Measurements from ENCODE around the gene CLCN2.

Gene CLCN2

GRCh38 chr3:184361532-184361931 is at the start of gene CLCN2, which contains the start of gene POLR2H:
TSS of gene CLCN2 (minus strand) at chr3:184361605. CDS start at chr3:184361479, 126 bp downstream.
TSS of gene POLR2H (plus strand) at chr3:184361710. CDS start at chr3:184363493, 1,783 bp downstream.
- peak; percentile 39 for DNase-seq

- no peak for DNase-seq
These were observed 48.6 kb upstream of the CLCN2 start for GRCh38 chr3:184409946-184410500.

DNA sequence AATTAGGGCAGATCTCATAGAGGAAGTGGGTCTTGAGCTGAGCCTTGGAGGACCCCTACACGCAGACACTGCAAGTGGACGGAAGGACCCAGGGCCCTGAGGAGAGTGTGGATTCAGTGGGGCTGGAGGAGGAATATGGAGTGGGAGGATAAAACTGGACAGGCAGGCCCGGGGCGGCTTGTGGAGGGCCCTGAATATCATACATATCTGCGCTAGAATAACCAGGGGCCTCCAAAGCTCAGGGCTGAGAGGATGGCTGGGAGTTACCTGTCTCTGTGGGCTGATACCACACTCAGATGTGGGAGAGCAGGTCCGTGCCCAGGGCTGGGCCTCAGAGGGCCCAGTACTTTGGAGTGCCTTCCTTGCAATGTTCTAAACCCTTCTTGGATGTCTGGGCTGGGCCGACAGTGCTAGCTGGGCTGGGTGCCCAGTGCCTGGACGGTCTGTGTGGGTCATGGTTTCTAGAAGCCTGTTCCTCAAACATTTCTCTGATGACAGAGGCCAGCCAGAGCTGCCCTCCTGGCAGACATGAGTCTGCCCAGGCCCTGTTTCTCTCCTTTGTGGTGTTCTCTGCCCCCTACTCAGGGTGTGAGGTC is 48.0 kb upstream of the CLCN2 start:
- DNase-seq, result no peak

- DNase-seq, result no peak
These were observed 43.9 kb upstream of the CLCN2 start for GRCh38 chr3:184405075-184406030.

DNA sequence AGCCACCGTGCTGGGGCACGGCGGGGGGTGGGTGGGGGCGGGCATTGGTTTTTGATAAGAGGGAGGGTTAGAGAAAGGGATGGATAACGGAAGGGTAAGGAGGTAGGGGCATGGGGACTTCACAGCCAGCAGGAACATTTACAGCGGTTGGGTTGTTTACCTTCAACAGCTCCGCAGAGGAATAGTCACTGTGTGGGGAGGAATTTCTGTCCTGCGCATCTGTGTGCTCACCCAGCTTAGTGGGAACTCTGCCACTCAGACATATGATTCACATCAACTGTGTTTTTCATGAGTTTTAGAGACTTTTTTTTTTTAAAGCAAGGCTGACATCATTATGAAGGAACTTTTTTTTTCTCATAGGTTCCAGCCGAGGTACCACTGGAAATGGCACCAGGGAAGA is 38.0 kb upstream of the CLCN2 start:
- no peak for DNase-seq

GRCh38 chr3:184395320-184395660 is 33.9 kb upstream of the CLCN2 start:
- no peak for DNase-seq

DNA sequence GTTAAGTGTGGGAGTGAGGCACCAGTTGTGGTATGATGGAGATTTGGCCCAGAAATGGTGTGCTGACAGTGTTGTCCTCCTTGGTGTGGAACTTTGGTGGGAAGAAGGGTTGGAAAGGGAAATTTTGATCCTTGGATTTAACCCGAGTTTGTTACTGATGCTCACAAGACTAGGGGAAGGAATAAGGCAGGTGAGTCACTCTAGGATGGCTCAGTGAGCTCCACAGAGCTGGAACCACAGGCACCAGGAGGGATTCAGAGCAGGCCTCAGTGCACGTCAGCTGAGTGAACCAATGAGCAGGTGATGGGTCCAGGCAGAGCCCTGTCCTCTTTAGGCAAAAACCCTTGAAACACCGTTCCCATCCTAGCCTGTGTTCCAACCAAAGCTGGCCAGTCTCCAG is 29.9 kb upstream of the CLCN2 start:
- no peak for DNase-seq

- DNase-seq, result no peak
These were observed 28.6 kb upstream of the CLCN2 start for GRCh38 chr3:184389935-184390528.

GRCh38 chr3:184389384-184389783 is 28.0 kb upstream of the CLCN2 start:
- DNase-seq, result no peak

- no peak for DNase-seq
These were observed 27.5 kb upstream of the CLCN2 start for GRCh38 chr3:184388936-184389230.

DNA sequence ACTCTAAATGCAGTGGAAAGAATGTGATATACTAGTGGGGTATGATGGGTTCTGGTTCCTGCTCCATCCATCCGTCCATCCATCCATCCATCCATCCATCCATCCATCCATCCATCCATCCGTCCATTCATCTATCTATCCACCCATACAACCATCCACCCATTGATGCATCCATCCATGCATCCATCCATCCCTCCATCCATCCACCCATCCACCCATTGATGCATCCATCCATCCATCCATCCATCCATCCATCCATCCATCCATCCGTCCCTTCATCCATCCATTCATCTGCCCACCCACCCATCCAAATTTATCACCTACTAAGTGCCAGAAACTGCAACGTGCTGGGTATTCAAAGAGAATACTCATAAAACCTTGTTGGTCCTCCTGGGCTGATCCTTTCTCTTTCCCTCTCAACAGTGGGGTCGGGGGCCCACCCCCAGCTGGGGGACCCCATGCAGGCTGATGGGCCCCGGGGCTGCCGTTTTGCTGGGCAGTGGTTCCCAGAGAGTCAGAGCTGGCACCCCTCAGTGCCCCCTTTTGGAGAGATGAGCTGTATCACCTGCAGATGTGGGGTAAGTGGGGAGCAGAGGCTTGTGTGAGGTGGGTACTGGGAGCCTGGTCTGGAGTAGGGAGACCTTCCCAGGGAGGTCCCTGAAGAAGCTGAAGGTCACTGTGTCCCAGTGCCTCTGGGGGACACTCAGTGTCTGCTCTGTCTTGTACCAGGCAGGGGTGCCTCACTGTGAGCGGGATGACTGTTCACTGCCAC is 26.9 kb upstream of the CLCN2 start:
- DNase-seq, result no peak

DNA sequence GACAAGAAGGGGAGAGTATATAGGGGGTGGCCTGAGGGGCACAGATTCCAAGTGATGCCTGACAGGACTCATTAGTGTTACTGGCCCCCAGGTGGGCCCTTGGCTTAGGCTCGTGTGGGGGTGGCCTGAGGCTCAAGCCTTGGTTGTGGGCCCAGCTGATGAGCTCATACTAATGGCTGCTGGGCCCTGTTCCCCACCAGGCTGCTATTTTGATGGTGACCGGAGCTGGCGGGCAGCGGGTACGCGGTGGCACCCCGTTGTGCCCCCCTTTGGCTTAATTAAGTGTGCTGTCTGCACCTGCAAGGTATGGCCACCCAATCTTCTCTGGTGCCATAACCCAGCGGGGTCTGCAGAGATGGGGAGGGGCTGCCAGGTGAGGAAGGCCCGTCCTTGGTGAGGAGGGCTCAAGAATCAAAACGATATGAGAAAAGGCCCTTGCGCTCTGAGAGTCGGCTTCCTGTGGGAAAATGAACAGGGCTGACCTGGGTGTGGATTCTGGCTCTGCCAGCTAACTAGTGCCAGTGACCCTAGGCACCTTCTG is 25.8 kb upstream of the CLCN2 start:
- no peak for DNase-seq

DNA sequence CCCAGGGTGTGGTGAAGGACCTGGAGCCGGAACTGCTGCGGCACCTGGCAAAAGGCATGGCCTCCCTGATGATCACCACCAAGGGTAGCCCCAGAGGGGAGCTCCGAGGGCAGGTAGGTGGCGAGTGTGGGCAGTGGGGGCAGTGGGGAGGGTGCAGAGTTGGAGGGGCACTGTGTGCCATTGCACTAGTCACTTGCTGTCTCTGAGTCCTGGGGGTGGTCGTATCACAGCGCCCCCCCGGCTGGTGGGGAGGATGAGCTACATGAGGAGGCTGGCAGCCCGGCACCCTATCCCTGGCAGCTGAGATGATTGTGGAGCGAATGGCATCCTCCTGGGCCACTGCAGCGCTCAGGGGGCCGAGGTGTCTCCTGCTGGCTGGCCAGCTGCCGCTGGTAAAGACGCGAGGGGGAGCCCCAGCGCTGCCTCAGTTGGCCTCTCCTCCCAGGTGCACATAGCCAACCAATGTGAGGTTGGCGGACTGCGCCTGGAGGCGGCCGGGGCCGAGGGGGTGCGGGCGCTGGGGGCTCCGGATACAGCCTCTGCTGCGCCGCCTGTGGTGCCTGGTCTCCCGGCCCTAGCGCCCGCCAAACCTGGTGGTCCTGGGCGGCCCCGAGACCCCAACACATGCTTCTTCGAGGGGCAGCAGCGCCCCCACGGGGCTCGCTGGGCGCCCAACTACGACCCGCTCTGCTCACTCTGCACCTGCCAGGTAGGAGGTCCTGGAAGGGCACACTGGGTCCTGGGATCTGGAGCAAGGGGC is 24.8 kb upstream of the CLCN2 start:
- DNase-seq, result no peak

DNA sequence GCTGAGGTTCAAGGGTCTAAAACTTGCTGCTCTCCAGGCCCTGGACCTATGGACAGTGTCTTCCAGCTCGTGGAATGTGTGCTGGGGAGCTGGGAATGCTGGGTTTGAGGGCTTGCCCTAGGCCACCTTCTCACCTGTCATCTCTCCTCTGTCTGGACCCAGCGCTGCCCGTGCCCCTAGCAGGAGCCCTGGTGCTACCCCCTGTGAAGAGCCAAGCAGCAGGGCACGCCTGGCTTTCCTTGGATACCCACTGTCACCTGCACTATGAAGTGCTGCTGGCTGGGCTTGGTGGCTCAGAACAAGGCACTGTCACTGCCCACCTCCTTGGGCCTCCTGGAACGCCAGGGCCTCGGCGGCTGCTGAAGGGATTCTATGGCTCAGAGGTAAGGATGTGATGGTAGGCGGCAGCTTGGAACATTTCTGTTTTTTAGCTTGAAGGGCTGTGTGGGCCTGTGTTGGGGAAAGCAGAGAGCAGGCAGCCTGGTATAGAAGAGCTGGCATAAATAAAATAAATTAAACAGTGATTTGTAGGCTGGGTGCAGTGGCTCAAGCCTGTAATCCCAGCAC is 23.5 kb upstream of the CLCN2 start:
- DNase-seq, result no peak

- no peak for DNase-seq
These were observed 22.9 kb upstream of the CLCN2 start for GRCh38 chr3:184384342-184384741.

- DNase-seq, result no peak
These were observed 21.8 kb upstream of the CLCN2 start for GRCh38 chr3:184383033-184383740.

GRCh38 chr3:184382326-184383032 is 21.1 kb upstream of the CLCN2 start:
- DNase-seq, result no peak

- no peak for DNase-seq
These were observed 20.1 kb upstream of the CLCN2 start for GRCh38 chr3:184381261-184382224.

Data from CD4-positive, alpha-beta T cell treated with Interleukin-21 for 1 hour (primary cell).